ENCODE measurements around the gene RPUSD3. TPM values are rescaled to one million over a fixed set of nuclear protein-coding genes. Genes with fewer than 3 reads are reported as not detected.
A peak's percentile ranks its signal among the peaks of the same experiment; 100 is the strongest.

RPUSD3 gene
- total and polyA plus RNA-seq, 2 of the 4 experiments (the other 2 are of a cell fraction) = 30.3 to 49.4 TPM

GRCh38 chr3:9803494-9803893 lies 40.3 kb downstream of the RPUSD3 start:
- in situ Hi-C loops (cut with MboI; ENCODE audit: low sequenced_read_pairs) = no loop called here
- no CpG with 5 or more reads among the region's 1 CpG for WGBS, 2 experiments (ENCODE audit: extremely low coverage in 2 of 2, insufficient read length in 1 of 2)
- peaks cover 20 to 40% of the 10 kb centered on the region in 2 experiments for H3K79me1 ChIP-seq (ENCODE audit: low read depth in 1 of 2, low read length in 2 of 2)

More at GRCh38 chr3:9803494-9803893, 40.3 kb downstream of the RPUSD3 start:
- Histone ChIP-seq H3K4ac (ENCODE audit: low read depth, low read length) (peak overlapping the region; percentile 7; the same call in 1 of the 2 replicates), H4K20me1 (ENCODE audit: insufficient read depth, low read length) (peaks cover 26% of the 10 kb centered on the region), H2AK9ac (replicated peaks; ENCODE audit: low read depth, low read length, poor library complexity) (no peak overlapping the region), H3K23ac (ENCODE audit: low read depth, low read length) (peak overlapping the region; percentile 11; the same call in 1 of the 2 replicates), H2BK15ac (ENCODE audit: low read depth, low read length) (no peak overlapping the region), H3K56ac (ENCODE audit: extremely low read depth, insufficient read depth, low read length) (no peak overlapping the region), H2BK20ac (ENCODE audit: low read depth, low read length) (no peak overlapping the region), H4K5ac (ENCODE audit: low read depth, low read length) (no peak overlapping the region), H3K27ac (ENCODE audit: insufficient read depth, low read length) (no peak overlapping the region), H3K4me2 (ENCODE audit: low read depth, low read length) (no peak overlapping the region), H3K9me3 (ENCODE audit: control insufficient read depth, insufficient read depth, low read length) (no peaks in the 10 kb centered on the region), H2BK120ac (ENCODE audit: low read depth, low read length) (peak overlapping the region; percentile 21; the same call in 1 of the 2 replicates), H2AFZ (replicated peaks; ENCODE audit: low read length, poor library complexity) (no peak overlapping the region), H3K4me1 (ENCODE audit: control insufficient read depth, insufficient read depth, low read length) (peaks cover 8% of the 10 kb centered on the region), H3K36me3 (ENCODE audit: control insufficient read depth, insufficient read depth, low read length) (peaks cover 68% of the 10 kb centered on the region), H2AK5ac (ENCODE audit: low read depth, low read length) (no peak overlapping the region), H3K14ac (replicated peaks; ENCODE audit: low read depth, low read length) (no peak overlapping the region), H4K91ac (ENCODE audit: insufficient read depth, low read depth, low read length) (no peak overlapping the region), H3K18ac (ENCODE audit: low read depth, low read length) (no peak overlapping the region), H3K27me3 (ENCODE audit: control insufficient read depth, insufficient read depth, low read length) (no peaks in the 10 kb centered on the region), H2BK5ac (ENCODE audit: low read depth, low read length, poor library complexity, severe bottlenecking) (peak overlapping the region; percentile 76), H4K8ac (ENCODE audit: low read depth in 2 of 2, low read length in 2 of 2) (0 out of 4 replicates have a peak overlapping the region, but pooled peaks of 1 of the 2 experiments have one; percentile 13), H3K4me3 (ENCODE audit: insufficient read depth, low read depth, low read length) (no peak overlapping the region), H3K9me1 (ENCODE audit: insufficient read depth, low read length) (peaks cover 5% of the 10 kb centered on the region), H3K9ac (ENCODE audit: low read depth, low read length) (no peak overlapping the region)
- no peak for DNase-seq
- no TSS peak for BruUV-seq (replicated peaks)
- dilution Hi-C loops (cut with HindIII; ENCODE audit: low sequenced_read_pairs, unreplicated experiment) (no loop called here), intact Hi-C loops (cut with micrococcal nuclease) (no loop called here)
- no peak for TF ChIP-seq CHD1 (IDR thresholded peaks at IDR 0.05; ENCODE audit: low read depth, low read length)
- no peak for TF ChIP-seq BHLHE40 (IDR thresholded peaks at IDR 0.05; ENCODE audit: low read depth, low read length)
- TF ChIP-seq ELK1 (IDR thresholded peaks at IDR 0.05; ENCODE audit: borderline replicate concordance, low read depth, low read length) = no peak
- TF ChIP-seq RCOR1 (IDR thresholded peaks at IDR 0.05; ENCODE audit: insufficient replicate concordance, low read length) = no peak
- no peak for TF ChIP-seq CEBPB (IDR thresholded peaks at IDR 0.05; ENCODE audit: low read depth, low read length)
- no peak for TF ChIP-seq POLR2A (IDR thresholded peaks at IDR 0.05; ENCODE audit: low read depth, low read length)
- no peak for TF ChIP-seq RFX5 (IDR thresholded peaks at IDR 0.05; ENCODE audit: low read depth, low read length)
- no peak for TF ChIP-seq MAZ (IDR thresholded peaks at IDR 0.05; ENCODE audit: borderline replicate concordance, low read depth, low read length)
- TF ChIP-seq MXI1 (IDR thresholded peaks at IDR 0.05; ENCODE audit: borderline replicate concordance, low read depth, low read length) = no peak
- ATAC-seq (ENCODE audit: low read depth) = no peak
- ChIA-PET CTCF (interaction anchor here (0.6 kb wide), 1 partner anchor 88 kb away, joined by 3 read pairs; no protein-coding TSS in a partner anchor), POLR2A (ENCODE audit: unreplicated experiment) (no interaction called here)
